ENCODE measurements around the gene DLL1.

DLL1 gene

GRCh38 chr6:170259278-170259677 is 31.6 kb downstream of the DLL1 start:
- no peak for TF ChIP-seq CTCF (IDR thresholded peaks at IDR 0.05; ENCODE audit: low read depth, low read length, missing control alignments)
- Histone ChIP-seq H3K27ac (no peak overlapping the region), H3K36me3 (replicated peaks) (no peaks in the 10 kb centered on the region), H3K27me3 (replicated peaks) (no peaks in the 10 kb centered on the region), H3K4me3 (ENCODE audit: low read depth, low read length) (no peak overlapping the region)
- DNase-seq = no peak
- in situ Hi-C loops (cut with HindIII; ENCODE audit: low pct_ligation_motif_present, low sequenced_read_pairs) = loop anchor here (25.0 kb wide), 1 partner anchor 147 kb away; no protein-coding TSS in a partner anchor

- in situ Hi-C loops (cut with HindIII; ENCODE audit: low pct_ligation_motif_present, low sequenced_read_pairs) = loop anchor here (25.0 kb wide), 1 partner anchor 146 kb away; no protein-coding TSS in a partner anchor
- no peak for DNase-seq
- Histone ChIP-seq H3K4me3 (ENCODE audit: low read depth, low read length) (no peak overlapping the region), H3K36me3 (replicated peaks) (no peaks in the 10 kb centered on the region), H3K27me3 (replicated peaks) (peaks cover 2% of the 10 kb centered on the region), H3K27ac (no peak overlapping the region)
- TF ChIP-seq CTCF (IDR thresholded peaks at IDR 0.05; ENCODE audit: low read depth, low read length, missing control alignments) = no peak
Observed at GRCh38 chr6:170258407-170258806, 32.5 kb downstream of the DLL1 start.

- no peaks in the 10 kb centered on the region for H3K36me3 ChIP-seq (replicated peaks)
- no peak overlapping the region for H3K27ac ChIP-seq
- peaks cover 6% of the 10 kb centered on the region for H3K27me3 ChIP-seq (replicated peaks)
- no peak for DNase-seq
- H3K4me3 ChIP-seq (ENCODE audit: low read depth, low read length) = no peak overlapping the region
- TF ChIP-seq CTCF (IDR thresholded peaks at IDR 0.05; ENCODE audit: low read depth, low read length, missing control alignments) = no peak
- in situ Hi-C loops (cut with HindIII; ENCODE audit: low pct_ligation_motif_present, low sequenced_read_pairs) = loop anchor here (25.0 kb wide), 1 partner anchor 145 kb away; no protein-coding TSS in a partner anchor
Observed at GRCh38 chr6:170257376-170257775, 33.5 kb downstream of the DLL1 start.

GRCh38 chr6:170256641-170257040 is 34.2 kb downstream of the DLL1 start:
- H3K27me3 ChIP-seq (replicated peaks) = peaks cover 6% of the 10 kb centered on the region
- no peak overlapping the region for H3K4me3 ChIP-seq (ENCODE audit: low read depth, low read length)
- H3K36me3 ChIP-seq (replicated peaks) = no peaks in the 10 kb centered on the region
- TF ChIP-seq CTCF (IDR thresholded peaks at IDR 0.05; ENCODE audit: low read depth, low read length, missing control alignments) = no peak
- in situ Hi-C loops (cut with HindIII; ENCODE audit: low pct_ligation_motif_present, low sequenced_read_pairs) = loop anchor here (25.0 kb wide), 1 partner anchor 144 kb away; no protein-coding TSS in a partner anchor
- H3K27ac ChIP-seq = no peak overlapping the region
- no peak for DNase-seq

- Histone ChIP-seq H3K27me3 (replicated peaks) (peaks cover 6% of the 10 kb centered on the region), H3K36me3 (replicated peaks) (no peaks in the 10 kb centered on the region), H3K27ac (no peak overlapping the region), H3K4me3 (ENCODE audit: low read depth, low read length) (no peak overlapping the region)
- in situ Hi-C loops (cut with HindIII; ENCODE audit: low pct_ligation_motif_present, low sequenced_read_pairs) = loop anchor here (25.0 kb wide), 1 partner anchor 143 kb away; no protein-coding TSS in a partner anchor
- no peak for DNase-seq
- TF ChIP-seq CTCF (IDR thresholded peaks at IDR 0.05; ENCODE audit: low read depth, low read length, missing control alignments) = no peak
Observed at GRCh38 chr6:170255426-170256125, 35.3 kb downstream of the DLL1 start.

Measured in brain microvascular endothelial cell (primary cell).